Measurements from ENCODE around the gene RASAL3.
A peak's percentile ranks its signal among the peaks of the same experiment; 100 is the strongest.

Gene RASAL3

DNA sequence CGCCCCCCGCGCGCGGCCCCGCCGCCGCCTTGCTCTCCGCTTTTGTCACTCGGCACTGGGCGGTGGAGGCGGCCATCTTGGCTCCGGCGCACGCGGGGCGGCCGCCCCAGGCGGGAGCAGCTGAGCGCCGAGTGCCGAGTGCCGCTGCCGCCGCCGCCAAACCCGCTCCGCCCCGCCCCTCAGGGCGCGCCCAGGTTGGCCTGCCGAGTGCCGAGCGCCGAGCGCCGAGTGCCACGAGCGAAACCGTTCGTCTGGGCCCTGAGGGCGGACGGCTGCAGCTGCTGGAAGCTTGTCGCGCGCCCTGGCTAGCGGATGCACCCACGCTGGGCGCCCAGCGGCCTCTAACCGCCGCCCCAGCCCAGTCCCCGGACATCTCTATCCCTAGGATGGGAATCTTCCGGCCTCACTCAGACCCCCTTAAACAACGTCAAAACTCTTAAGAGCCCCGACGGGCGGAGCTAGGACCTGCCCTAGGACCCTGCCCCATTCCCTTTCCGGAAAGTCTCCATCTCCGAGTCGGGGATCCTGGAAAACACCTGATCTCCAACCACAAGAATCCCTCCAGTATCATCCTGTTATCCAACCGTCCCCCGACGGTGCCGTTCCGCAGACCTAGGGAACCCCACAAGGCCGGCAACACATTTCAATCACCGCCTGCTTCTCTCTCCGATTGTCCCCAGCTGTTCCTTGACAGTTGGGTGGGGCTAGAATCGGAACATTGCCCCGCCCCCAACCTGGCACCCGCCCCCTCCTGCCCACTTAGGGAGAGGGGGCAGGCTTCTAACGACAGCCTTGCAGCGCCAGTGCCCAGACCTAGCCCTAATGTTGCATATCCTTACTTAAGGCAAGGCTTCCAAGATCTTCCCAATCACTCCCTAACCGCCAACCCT is 31.5 kb downstream of the RASAL3 start (continued):
- TF ChIP-seq ZNF146 (tag by site-specific recombination; IDR thresholded peaks at IDR 0.05): peak; percentile 6; the same call in 1 of the 2 replicates
- no peak for TF ChIP-seq ZNF211 (tag by site-specific recombination; IDR thresholded peaks at IDR 0.05; ENCODE audit: low read depth)
- no peak for TF ChIP-seq ZNF221 (tag by site-specific recombination; IDR thresholded peaks at IDR 0.05; ENCODE audit: borderline replicate concordance)
- TF ChIP-seq ZNF121 (tag by site-specific recombination; IDR thresholded peaks at IDR 0.05): no peak
- TF ChIP-seq KLF9 (tag by site-specific recombination; IDR thresholded peaks at IDR 0.05; ENCODE audit: low read depth): peak; percentile 64; the same call in 1 of the 2 replicates
- no peak for TF ChIP-seq ZNF184 (tag by site-specific recombination; IDR thresholded peaks at IDR 0.05)
- no peak for TF ChIP-seq ZNF555 (tag by site-specific recombination; conservative IDR thresholded peaks at IDR 0.05)
- TF ChIP-seq OSR2 (tag by site-specific recombination; IDR thresholded peaks at IDR 0.05): no peak
- no peak for TF ChIP-seq ZFP41 (tag by site-specific recombination; IDR thresholded peaks at IDR 0.05; ENCODE audit: borderline replicate concordance)
- TF ChIP-seq ZSCAN23 (tag by site-specific recombination; IDR thresholded peaks at IDR 0.05): no peak
- TF ChIP-seq ZNF571 (tag by site-specific recombination; IDR thresholded peaks at IDR 0.05): no peak
- TF ChIP-seq ZNF391 (tag by site-specific recombination; IDR thresholded peaks at IDR 0.05; ENCODE audit: borderline replicate concordance, low read depth): peak; percentile 84; the same call in 1 of the 2 replicates
- TF ChIP-seq SALL2 (tag by site-specific recombination; IDR thresholded peaks at IDR 0.05; ENCODE audit: borderline replicate concordance): no peak
- TF ChIP-seq ZNF302 (tag by site-specific recombination; IDR thresholded peaks at IDR 0.05; ENCODE audit: low read depth): no peak
- no peak for TF ChIP-seq ZNF585B (tag by site-specific recombination; IDR thresholded peaks at IDR 0.05)
- no peak for TF ChIP-seq ZNF133 (tag by site-specific recombination; IDR thresholded peaks at IDR 0.05)
- no peak for TF ChIP-seq EGR2 (tag by site-specific recombination; IDR thresholded peaks at IDR 0.05; ENCODE audit: low read depth)
- peak; percentile 67 for TF ChIP-seq KLF16 (tag by site-specific recombination; IDR thresholded peaks at IDR 0.05)
- peak; percentile 38 for TF ChIP-seq ZFHX2 (tag by site-specific recombination; conservative IDR thresholded peaks at IDR 0.05)
- TF ChIP-seq, protein P1, sequence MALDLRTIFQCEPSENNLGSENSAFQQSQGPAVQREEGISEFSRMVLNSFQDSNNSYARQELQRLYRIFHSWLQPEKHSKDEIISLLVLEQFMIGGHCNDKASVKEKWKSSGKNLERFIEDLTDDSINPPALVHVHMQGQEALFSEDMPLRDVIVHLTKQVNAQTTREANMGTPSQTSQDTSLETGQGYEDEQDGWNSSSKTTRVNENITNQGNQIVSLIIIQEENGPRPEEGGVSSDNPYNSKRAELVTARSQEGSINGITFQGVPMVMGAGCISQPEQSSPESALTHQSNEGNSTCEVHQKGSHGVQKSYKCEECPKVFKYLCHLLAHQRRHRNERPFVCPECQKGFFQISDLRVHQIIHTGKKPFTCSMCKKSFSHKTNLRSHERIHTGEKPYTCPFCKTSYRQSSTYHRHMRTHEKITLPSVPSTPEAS (tag by site-specific recombination; IDR thresholded peaks at IDR 0.05): no peak
- TF ChIP-seq, protein P2, sequence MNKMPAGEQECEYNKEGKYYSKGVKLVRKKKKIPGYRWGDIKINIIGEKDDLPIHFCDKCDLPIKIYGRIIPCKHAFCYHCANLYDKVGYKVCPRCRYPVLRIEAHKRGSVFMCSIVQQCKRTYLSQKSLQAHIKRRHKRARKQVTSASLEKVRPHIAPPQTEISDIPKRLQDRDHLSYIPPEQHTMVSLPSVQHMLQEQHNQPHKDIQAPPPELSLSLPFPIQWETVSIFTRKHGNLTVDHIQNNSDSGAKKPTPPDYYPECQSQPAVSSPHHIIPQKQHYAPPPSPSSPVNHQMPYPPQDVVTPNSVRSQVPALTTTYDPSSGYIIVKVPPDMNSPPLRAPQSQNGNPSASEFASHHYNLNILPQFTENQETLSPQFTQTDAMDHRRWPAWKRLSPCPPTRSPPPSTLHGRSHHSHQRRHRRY (tag by site-specific recombination; IDR thresholded peaks at IDR 0.05): no peak
- no peak for TF ChIP-seq ZNF155 (tag by site-specific recombination; IDR thresholded peaks at IDR 0.05)
- TF ChIP-seq, protein P3, sequence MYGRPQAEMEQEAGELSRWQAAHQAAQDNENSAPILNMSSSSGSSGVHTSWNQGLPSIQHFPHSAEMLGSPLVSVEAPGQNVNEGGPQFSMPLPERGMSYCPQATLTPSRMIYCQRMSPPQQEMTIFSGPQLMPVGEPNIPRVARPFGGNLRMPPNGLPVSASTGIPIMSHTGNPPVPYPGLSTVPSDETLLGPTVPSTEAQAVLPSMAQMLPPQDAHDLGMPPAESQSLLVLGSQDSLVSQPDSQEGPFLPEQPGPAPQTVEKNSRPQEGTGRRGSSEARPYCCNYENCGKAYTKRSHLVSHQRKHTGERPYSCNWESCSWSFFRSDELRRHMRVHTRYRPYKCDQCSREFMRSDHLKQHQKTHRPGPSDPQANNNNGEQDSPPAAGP (tag by site-specific recombination; IDR thresholded peaks at IDR 0.05): peak; percentile 60; the same call in 1 of the 2 replicates
- TF ChIP-seq ZBTB1 (tag by site-specific recombination; IDR thresholded peaks at IDR 0.05): no peak
- TF ChIP-seq IKZF3 (tag by site-specific recombination; IDR thresholded peaks at IDR 0.05): peak; percentile 23; the same call in 1 of the 2 replicates
- peak; percentile 46 for TF ChIP-seq KLF1 (tag by site-specific recombination; IDR thresholded peaks at IDR 0.05)
- TF ChIP-seq ZNF658 (tag by site-specific recombination; IDR thresholded peaks at IDR 0.05): no peak
- peak; percentile 53 for TF ChIP-seq ZIC2 (tag by site-specific recombination; IDR thresholded peaks at IDR 0.05)
- no peak for TF ChIP-seq ZNF837 (tag by site-specific recombination; IDR thresholded peaks at IDR 0.05)
- TF ChIP-seq ZNF24 (tag by site-specific recombination; IDR thresholded peaks at IDR 0.05): 0 out of 2 replicates have a peak, but pooled peaks have one; percentile 20
- TF ChIP-seq ZNF596 (tag by site-specific recombination; IDR thresholded peaks at IDR 0.05): peak; percentile 46
- TF ChIP-seq ZNF223 (tag by site-specific recombination; IDR thresholded peaks at IDR 0.05): no peak
- peak; percentile 93; the same call in 1 of the 2 replicates for TF ChIP-seq KLF8 (tag by site-specific recombination; IDR thresholded peaks at IDR 0.05)
- TF ChIP-seq, protein P4, sequence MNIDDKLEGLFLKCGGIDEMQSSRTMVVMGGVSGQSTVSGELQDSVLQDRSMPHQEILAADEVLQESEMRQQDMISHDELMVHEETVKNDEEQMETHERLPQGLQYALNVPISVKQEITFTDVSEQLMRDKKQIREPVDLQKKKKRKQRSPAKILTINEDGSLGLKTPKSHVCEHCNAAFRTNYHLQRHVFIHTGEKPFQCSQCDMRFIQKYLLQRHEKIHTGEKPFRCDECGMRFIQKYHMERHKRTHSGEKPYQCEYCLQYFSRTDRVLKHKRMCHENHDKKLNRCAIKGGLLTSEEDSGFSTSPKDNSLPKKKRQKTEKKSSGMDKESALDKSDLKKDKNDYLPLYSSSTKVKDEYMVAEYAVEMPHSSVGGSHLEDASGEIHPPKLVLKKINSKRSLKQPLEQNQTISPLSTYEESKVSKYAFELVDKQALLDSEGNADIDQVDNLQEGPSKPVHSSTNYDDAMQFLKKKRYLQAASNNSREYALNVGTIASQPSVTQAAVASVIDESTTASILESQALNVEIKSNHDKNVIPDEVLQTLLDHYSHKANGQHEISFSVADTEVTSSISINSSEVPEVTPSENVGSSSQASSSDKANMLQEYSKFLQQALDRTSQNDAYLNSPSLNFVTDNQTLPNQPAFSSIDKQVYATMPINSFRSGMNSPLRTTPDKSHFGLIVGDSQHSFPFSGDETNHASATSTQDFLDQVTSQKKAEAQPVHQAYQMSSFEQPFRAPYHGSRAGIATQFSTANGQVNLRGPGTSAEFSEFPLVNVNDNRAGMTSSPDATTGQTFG (tag by site-specific recombination; IDR thresholded peaks at IDR 0.05; ENCODE audit: borderline replicate concordance): no peak
- TF ChIP-seq ZBTB48 (tag by site-specific recombination; IDR thresholded peaks at IDR 0.05): peak; percentile 85
- TF ChIP-seq ZNF514 (tag by site-specific recombination; IDR thresholded peaks at IDR 0.05): no peak
